Esophagus squamous epithelium (tissue), 4 donors: ENCODE data around the gene GLYATL2.

Experiments used
- CTCF ChIP-seq, 6 experiments: fragments of 450-650 bp in 4 of 6; fragments of 200-600 bp in 2 of 6; sonication (generic) in 2 of 6; IDR thresholded peaks; one replicate each; pipeline ENCODE4 v1.5.1; 2016 to 2019; ENCODE audit warnings: antibody characterized with exemption in 6 of 6, mild to moderate bottlenecking in 4 of 6, moderate library complexity in 4 of 6
- POLR2A ChIP-seq, 4 donors: fragments of 450-650 bp; IDR thresholded peaks; one replicate each; pipeline ENCODE4 v1.6.1; 2017; ENCODE audit warnings: antibody characterized with exemption in 4 of 4, mild to moderate bottlenecking in 4 of 4, moderate library complexity in 3 of 4

GRCh38 chr11:58887452-58887851 lies 42.9 kb upstream of the GLYATL2 start:
- no peak for TF ChIP-seq POLR2A (IDR thresholded peaks at IDR 0.05)
- TF ChIP-seq CTCF (IDR thresholded peaks at IDR 0.05) = no peak
